ENCODE measurements around the gene ARL6IP4. TPM values are rescaled to one million over a fixed set of nuclear protein-coding genes. Genes with fewer than 3 reads are reported as not detected.

Gene ARL6IP4
- total RNA-seq, 1 experiment from 2014 or later: 132 TPM

DNA sequence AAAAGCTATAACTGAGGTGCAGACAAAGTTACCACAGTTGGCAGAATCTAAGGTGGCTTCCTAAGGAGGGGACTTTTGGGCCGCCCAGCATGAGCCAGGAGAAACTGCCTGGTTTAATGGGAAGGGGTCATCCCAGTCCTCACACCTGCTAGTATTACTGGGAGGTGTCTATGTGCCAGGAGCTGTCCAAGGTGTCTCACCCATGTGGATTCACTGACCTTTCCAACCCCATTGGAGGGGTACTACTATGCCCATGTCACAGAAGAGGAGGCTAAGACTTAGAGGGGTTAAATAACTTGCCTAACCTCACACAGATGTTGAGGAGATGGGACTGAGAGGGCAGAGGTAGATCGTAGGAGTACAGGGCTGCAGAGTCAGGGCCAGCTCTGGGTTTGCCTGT lies 24.4 kb upstream of the ARL6IP4 start:
- H3K18ac ChIP-seq (ENCODE audit: insufficient read length, low read depth, low read length): no peak overlapping the region
- no peaks in the 10 kb centered on the region; a peak in 1 of 4 replicates for H3K4me1 Mint-ChIP-seq
- H4K5ac ChIP-seq (ENCODE audit: insufficient read length, low read depth, low read length): no peak overlapping the region
- H3K14ac ChIP-seq (ENCODE audit: insufficient read depth, low read length): no peak overlapping the region
- no peak overlapping the region for H3K23ac ChIP-seq (ENCODE audit: insufficient read length, low read depth, low read length)
- no peak for DNase-seq
- H2BK15ac ChIP-seq (ENCODE audit: low read depth, low read length): no peak overlapping the region
- no peak overlapping the region for H3K4me2 ChIP-seq (ENCODE audit: insufficient read depth, insufficient read length, low read length)
- no peak overlapping the region for H2AK5ac ChIP-seq (ENCODE audit: insufficient read length, low read length)
- no peak overlapping the region for H2BK5ac ChIP-seq (ENCODE audit: insufficient read length, low read length)
- no peak overlapping the region for H3K4me3 Mint-ChIP-seq
- 0 out of 7 replicates have a peak, but pooled peaks cover 0 to 2% (median 0%) of the 10 kb centered on the region in 3 experiments for H3K36me3 Mint-ChIP-seq (ENCODE audit: insufficient read depth in 1 of 3, low read depth in 3 of 3)
- no CpG with 5 or more reads among the region's 2 CpGs for WGBS (ENCODE audit: extremely low coverage, insufficient read length, low lambda C conversion rate)
- no peak overlapping the region for H3K27ac ChIP-seq (ENCODE audit: insufficient read length, low read depth, low read length)
- H2AFZ ChIP-seq (ENCODE audit: low read length): no peak overlapping the region
- H3K23me2 ChIP-seq (ENCODE audit: insufficient read length, low read depth, low read length, poor library complexity, severe bottlenecking): no peaks in the 10 kb centered on the region
- no peaks in the 10 kb centered on the region for H3K27me3 ChIP-seq (ENCODE audit: insufficient read depth, low read length)
- no peak overlapping the region for H3K27ac Mint-ChIP-seq
- H3K9me3 ChIP-seq (ENCODE audit: control insufficient read depth, low read depth, low read length): no peaks in the 10 kb centered on the region
- no peak overlapping the region for H2BK120ac ChIP-seq (ENCODE audit: low read depth, low read length, poor library complexity, severe bottlenecking)
- H3T11ph ChIP-seq (ENCODE audit: low read length): no peak overlapping the region
- H3K9ac ChIP-seq (ENCODE audit: extremely low read depth, insufficient read length, low read length): no peak overlapping the region
- H3K79me1 ChIP-seq (ENCODE audit: insufficient read depth, low read depth, low read length, poor library complexity, severe bottlenecking): no peaks in the 10 kb centered on the region
- no peak overlapping the region for H3K56ac ChIP-seq (ENCODE audit: insufficient read length, low read depth, low read length)
- H4K91ac ChIP-seq (ENCODE audit: insufficient read length, low read depth, low read length): no peak overlapping the region
- H3K27me3 Mint-ChIP-seq (ENCODE audit: low read depth): peaks cover 24% of the 10 kb centered on the region
- no peaks in the 10 kb centered on the region for H4K20me1 ChIP-seq (ENCODE audit: control insufficient read depth, insufficient read depth, insufficient read length)
- no peaks in the 10 kb centered on the region for H3K9me3 Mint-ChIP-seq
- no peaks in the 10 kb centered on the region for H3K4me1 ChIP-seq (ENCODE audit: insufficient read depth, low read length)
- H2BK20ac ChIP-seq (ENCODE audit: low read depth, low read length, poor library complexity, severe bottlenecking): no peak overlapping the region
- no peak overlapping the region for H4K8ac ChIP-seq (replicated peaks; ENCODE audit: insufficient read length, low read depth, low read length)
- H3K4ac ChIP-seq (ENCODE audit: low read depth, low read length): no peak overlapping the region
- TF ChIP-seq, protein P1, sequence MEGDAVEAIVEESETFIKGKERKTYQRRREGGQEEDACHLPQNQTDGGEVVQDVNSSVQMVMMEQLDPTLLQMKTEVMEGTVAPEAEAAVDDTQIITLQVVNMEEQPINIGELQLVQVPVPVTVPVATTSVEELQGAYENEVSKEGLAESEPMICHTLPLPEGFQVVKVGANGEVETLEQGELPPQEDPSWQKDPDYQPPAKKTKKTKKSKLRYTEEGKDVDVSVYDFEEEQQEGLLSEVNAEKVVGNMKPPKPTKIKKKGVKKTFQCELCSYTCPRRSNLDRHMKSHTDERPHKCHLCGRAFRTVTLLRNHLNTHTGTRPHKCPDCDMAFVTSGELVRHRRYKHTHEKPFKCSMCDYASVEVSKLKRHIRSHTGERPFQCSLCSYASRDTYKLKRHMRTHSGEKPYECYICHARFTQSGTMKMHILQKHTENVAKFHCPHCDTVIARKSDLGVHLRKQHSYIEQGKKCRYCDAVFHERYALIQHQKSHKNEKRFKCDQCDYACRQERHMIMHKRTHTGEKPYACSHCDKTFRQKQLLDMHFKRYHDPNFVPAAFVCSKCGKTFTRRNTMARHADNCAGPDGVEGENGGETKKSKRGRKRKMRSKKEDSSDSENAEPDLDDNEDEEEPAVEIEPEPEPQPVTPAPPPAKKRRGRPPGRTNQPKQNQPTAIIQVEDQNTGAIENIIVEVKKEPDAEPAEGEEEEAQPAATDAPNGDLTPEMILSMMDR (conservative IDR thresholded peaks at IDR 0.05): no peak
- H3K79me2 ChIP-seq (ENCODE audit: insufficient read depth, low read length): no peaks in the 10 kb centered on the region
- no peak overlapping the region for H2BK12ac ChIP-seq (ENCODE audit: insufficient read length, low read depth, low read length)
